GM18505 (cell line): ENCODE data around the gene PCDH9.
A peak's percentile ranks its signal among the peaks of the same experiment; 100 is the strongest.

Experiments
- ATAC-seq: cut with Tn5 transposase; IDR thresholded peaks from one replicate; pipeline ENCODE4 v1.9.1; 2021; ENCODE audit not compliant: unreplicated experiment
- POLR2A ChIP-seq: IDR thresholded peaks from 4 replicates; pipeline ENCODE4 v1.6.1; 2011; ENCODE audit warnings: borderline replicate concordance; ENCODE audit not compliant: insufficient read depth, insufficient read length; ENCODE audit errors: extremely low read depth

Gene PCDH9, protein sequence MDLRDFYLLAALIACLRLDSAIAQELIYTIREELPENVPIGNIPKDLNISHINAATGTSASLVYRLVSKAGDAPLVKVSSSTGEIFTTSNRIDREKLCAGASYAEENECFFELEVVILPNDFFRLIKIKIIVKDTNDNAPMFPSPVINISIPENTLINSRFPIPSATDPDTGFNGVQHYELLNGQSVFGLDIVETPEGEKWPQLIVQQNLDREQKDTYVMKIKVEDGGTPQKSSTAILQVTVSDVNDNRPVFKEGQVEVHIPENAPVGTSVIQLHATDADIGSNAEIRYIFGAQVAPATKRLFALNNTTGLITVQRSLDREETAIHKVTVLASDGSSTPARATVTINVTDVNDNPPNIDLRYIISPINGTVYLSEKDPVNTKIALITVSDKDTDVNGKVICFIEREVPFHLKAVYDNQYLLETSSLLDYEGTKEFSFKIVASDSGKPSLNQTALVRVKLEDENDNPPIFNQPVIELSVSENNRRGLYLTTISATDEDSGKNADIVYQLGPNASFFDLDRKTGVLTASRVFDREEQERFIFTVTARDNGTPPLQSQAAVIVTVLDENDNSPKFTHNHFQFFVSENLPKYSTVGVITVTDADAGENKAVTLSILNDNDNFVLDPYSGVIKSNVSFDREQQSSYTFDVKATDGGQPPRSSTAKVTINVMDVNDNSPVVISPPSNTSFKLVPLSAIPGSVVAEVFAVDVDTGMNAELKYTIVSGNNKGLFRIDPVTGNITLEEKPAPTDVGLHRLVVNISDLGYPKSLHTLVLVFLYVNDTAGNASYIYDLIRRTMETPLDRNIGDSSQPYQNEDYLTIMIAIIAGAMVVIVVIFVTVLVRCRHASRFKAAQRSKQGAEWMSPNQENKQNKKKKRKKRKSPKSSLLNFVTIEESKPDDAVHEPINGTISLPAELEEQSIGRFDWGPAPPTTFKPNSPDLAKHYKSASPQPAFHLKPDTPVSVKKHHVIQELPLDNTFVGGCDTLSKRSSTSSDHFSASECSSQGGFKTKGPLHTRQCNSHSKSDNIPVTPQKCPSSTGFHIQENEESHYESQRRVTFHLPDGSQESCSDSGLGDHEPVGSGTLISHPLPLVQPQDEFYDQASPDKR (N-terminal part only)

DNA sequence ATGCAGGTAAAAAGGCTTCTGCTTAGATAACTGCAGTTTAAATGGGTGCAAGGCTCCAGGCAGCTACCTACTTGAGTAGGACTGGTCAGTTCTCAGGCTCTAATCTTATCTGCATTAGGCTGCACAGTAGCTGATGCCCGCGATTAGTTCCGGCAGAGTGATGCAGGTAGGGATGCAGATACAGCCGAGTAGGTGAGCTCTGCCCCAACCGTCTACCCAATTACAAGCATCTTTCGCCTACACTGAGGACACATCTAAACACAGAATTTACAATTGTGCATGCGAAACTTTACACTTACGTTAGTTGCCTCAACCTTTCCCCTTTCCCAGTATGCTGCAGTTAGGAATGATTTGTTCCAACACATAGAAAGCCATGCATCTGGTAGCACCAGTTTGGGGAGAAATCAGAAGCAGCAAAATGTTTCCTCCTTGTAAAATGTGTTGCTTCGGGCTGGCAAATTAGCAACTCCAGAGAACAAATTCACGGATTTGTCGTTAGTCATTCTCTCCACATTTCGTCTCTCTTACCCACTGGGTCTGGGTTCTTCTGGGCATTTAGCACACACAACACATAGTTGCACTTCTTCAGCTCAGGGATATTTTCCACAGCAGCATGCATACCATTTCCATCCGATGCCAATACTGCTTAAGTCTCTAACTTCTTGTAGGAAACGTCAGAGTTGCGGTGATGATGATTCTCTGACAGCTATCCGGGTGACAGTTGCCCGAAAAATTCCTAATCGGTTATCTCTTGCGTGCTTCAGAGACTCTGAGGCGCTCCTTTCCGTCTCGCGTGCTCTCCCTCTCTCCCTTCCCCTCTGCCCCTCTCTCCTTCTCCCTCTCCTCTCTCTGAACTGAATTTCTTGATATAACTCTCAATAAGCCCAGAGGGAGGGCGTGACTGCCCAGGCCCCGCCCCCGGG lies at the start of gene PCDH9:
PCDH9 (minus strand) TSS at position 856 of the 923 bp plus-strand sequence. CDS start 1,896 bp downstream, outside the sequence.
- ATAC-seq: no peak
- no peak for TF ChIP-seq POLR2A

DNA sequence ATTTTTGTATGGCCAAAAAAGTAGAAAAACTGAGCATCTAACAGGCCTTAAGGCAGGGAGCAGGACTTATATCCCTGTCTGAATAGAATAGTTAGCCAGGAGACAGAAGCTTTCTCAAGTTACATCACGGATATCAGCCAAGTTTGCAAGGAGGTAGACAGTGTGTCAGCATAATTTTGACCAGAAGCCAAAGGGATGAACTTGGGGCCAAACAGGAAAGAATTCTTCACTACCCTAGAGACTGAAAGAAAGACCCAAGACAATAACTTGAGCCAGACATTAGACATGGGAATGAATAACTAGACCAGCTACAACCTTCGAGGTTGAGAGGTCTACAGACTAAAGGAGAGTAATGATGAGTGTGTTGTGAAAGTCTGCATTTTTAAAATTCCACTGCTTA lies 48.1 kb upstream of the PCDH9 start:
- TF ChIP-seq POLR2A: no peak
- no peak for ATAC-seq

DNA sequence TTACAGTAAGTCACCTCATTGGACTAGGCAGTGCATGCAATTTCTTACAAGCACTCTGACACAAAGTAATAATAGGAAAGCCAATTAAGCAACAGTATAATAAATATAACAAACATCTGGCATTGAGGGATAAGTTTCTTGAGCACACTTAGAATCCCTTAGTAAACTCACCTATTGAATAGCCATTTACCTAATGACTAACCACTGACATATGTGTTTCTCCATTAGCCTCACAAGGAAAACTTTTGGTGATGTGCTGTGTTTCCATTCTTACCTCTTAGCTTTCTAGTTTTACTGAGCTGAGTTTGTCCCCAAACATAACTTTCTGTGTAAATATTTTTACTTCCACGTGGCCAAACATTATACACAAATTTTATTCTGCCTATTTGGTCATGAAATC lies 47.4 kb upstream of the PCDH9 start:
- TF ChIP-seq POLR2A: no peak
- no peak for ATAC-seq

DNA sequence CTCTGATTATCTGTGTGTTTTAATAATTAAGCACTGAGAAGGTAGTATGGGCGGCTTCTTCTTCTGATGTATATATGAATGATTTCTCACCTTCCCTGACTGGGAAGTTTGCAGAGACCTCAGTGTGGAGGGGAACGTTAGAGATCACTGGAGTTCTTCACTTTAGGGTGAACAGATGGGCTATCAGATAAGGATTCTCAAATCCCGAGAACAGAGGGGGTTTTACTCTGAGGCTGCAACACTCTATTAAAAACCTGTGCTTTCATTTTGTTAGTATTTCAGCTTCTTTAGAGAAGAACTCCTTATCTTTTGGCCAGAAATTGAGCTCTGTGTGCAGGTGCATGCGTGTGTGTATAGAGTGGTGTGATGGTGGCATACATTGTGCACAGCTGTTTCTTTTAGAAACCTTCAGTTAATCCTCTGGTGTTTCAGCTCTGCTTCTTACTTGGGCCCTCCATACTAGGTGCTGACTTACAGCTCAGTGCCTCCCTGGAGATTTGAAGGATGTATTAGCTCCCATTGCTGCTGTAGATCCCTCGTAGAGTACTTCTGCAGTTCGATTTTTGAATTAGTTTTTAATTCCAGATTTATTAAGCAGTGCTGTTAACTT lies 45.3 kb upstream of the PCDH9 start:
- no peak for TF ChIP-seq POLR2A
- no peak for ATAC-seq

DNA sequence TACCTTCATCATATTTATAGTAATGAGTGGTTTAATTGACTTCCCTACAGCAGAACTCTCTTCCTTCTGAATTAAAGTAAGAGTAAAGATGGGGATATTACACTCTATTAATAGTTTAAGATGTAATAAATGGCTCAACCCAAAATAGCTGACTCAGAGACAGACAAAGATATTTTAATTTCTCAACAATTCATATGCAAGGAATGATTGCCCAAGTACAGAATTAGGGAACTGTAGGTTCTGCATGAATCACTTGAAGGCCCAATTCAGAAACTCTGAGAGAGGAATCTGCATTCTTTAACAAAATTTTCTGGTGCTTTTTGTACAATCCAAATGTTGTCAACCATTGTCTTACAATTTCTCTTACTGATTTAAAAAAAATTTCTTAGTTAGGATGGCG lies 42.9 kb upstream of the PCDH9 start:
- no peak for TF ChIP-seq POLR2A

DNA sequence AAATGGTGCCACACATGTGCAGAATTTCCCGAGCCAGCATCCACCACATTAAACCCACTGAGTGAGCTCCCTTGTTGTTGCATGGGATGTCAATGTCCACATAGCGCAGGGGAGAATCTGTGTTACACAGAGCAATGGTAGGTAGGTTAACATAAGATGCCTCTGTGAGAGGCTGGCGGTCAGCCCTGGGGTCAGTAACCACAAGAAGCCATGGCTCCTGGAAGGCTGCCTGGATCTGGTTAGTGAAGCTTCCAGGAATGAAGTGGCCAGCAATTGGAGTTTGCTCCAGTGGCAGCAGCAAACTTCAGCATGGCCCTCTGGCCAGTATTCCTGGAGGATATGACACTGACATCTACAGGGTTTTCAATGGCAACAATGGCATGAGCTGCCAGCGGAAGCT lies 37.0 kb upstream of the PCDH9 start:
- no peak for TF ChIP-seq POLR2A
- ATAC-seq: no peak

More for the DNA sequence above, 42.9 kb upstream of the PCDH9 start:
- ATAC-seq: no peak

DNA sequence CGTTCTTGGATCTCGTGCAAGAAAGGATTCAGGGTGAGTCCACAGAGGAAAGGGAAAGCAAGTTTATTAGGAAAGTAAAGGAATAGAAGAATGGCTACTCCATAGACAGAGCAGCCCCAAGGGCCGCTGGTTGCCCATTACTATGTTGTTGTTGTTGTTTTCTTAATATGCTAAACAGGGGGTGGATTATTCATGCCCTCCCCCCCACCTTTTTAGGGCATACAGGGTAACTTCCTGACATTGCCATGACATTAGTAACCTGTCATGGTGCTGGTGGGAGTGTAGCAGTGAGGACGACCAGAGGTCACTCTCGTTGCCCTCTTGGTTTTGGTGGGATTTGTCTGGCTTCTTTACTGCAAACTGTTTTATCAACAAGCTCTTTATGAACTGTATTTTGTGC lies 29.1 kb upstream of the PCDH9 start:
- TF ChIP-seq POLR2A: no peak
- ATAC-seq: no peak

DNA sequence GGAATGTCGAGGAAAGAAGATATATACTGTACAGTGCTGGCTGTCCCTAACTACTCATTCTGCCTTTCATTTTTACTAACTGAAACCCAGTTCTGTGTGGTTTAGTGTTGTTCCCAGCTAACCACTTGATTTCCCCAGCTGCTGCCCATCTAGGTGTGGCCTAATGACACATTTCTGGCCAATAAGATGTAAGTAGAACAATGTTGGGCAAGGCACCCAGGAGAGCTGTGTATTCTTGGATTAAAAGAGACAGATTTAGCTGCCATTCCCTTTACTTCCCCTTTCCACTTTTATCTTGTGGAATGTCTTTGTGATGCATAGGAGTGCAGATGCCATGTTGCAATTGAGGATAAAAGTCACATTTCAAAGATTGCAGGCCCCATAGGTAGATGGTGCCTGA lies 28.3 kb upstream of the PCDH9 start:
- TF ChIP-seq POLR2A: no peak
- ATAC-seq: no peak

DNA sequence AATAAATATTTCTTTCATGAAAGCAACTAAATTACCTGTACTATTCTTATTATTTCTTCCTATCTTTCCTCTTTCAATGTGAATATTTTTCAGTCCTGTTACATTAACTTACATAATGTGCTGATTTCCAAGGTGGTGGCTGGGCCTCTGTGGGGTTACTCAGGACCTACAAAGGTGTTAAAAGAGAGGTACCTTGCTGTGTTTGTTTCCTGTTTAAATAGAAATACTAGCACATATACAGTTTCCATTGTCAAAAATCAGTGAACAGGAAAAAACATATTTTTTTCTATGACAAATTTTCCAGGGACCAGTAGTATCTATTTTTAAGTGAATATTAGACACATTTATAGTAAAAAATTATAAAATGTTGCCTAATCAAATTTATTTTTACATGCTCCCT lies 8.7 kb upstream of the PCDH9 start:
- no peak for TF ChIP-seq POLR2A
- no peak for ATAC-seq

DNA sequence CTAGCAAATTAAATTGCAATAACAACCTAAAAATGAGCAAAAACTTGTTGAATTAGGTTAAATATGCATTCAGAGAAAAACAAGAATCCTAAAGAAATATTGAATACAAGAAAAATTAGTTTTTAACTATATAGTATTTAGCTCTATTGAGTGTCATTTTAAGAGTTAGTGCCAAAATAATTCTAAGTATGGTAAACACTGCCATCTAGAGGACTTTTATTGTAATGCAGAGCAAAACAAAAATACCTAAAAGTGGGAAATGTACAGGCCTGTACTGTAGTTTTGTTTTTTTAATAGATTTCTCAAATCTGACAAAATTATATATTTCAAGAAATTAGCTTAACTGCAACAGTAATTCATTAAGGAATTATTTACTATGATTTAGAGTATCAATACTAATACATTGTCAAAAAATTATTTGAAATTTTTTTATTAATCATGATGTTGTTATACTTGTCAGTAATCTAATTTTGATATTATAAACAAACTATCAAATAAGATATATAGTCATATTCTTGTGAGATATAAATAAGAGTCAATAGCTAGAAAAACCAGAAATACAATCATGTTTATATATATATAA lies 8.2 kb upstream of the PCDH9 start:
- ATAC-seq: peak; percentile 83
- no peak for TF ChIP-seq POLR2A

DNA sequence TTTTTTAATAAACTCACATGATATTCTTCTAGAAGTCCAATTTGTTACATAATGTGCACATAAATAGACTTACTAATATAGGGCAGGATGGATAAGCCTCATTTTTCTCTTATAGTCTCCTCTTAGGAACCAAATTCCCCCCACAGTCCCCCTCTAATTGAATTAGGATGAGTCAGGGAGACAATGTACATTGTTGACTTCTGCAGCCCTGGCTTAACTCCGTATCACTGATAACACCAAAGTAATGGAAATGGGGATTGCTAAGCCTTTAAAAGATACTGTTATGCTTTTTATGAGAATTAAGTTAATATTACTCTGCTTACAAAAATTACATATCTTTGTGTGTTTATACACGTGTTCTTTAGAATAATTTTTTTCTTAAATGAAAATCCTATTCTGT lies 5.1 kb upstream of the PCDH9 start:
- ATAC-seq: no peak
- no peak for TF ChIP-seq POLR2A

DNA sequence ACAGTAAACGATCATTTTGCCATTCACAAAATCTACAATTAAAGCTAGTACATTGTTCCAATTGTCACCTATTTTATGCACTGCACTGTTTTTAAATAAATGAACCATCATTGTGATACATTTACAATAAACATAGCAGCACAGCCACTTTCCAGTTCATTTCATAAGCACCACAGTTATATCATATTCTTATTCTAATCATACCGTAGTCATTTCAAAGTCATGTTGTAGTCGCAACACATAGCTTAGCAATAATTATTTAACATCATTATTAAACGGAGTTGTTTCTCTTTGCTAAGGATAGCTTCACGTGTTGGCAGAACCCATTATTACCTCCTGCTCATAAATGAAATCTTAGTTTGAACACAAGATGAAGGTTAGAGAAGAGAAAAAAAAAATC lies 2.2 kb upstream of the PCDH9 start:
- TF ChIP-seq POLR2A: no peak
- no peak for ATAC-seq
